Right ventricle myocardium superior (tissue), 1 donor: ENCODE results near the gene DPH7. TPM values are rescaled to one million over a fixed set of nuclear protein-coding genes. Genes with fewer than 3 reads are reported as not detected.
"Not testable (repeated sequence)": the region's sequence is repeated elsewhere in the genome, so short reads cannot be mapped to it uniquely, and the experiment has no call there.

Experiments used
- ATAC-seq: fragments of 200-7000 bp; cut with Tn5 transposase; one replicate; pipeline ENCODE4 v1.9.1; 2020; ENCODE audit warnings: mild to moderate bottlenecking; ENCODE audit not compliant: poor library complexity
- DNase-seq: peaks from one replicate; pipeline ENCODE4 v3.0.0-alpha.2; 2020
- intact Hi-C: fragments of 100-400 bp; cut with DNase I; formaldehyde crosslinking; loops from one replicate; pipeline ENCODE4 v1.11.2; 2022
- total RNA-seq: library from RNA; stranded (reverse); fragmentation: NEBNext Ultra II Directional; extraction: Animal tissue kit (Norgen Biotek cat#: 25700); gene quantifications from one replicate; pipeline ENCODE4 v1.2.1, GENCODE V29; 2021
- donor health status: DM: no; HTN: yes; CAD: no; lungs with severe emphysema.

Gene DPH7
- total RNA-seq, 1 donor from 2014 or later: 18.6 TPM

DNA sequence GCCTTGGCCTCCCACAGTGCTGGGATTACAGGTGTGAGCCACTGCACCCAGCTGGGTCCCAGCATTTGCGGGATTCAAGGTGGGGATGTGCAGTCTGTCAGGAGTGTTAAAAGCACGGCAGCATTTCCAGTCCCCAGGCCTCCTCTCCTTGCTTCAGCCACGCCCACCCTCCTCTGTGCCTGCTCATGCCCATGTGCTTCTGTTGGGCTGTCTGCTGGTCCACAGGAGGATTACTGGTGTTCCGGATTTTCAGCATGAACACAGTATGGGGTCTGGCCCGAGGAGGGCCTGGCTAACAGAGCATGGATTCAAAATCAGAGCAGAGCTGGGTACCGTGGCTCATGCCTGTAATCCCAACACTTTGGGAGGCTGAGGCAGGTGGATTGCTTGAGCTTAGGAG is 32.2 kb upstream of the DPH7 start:
- no peak for DNase-seq
- intact Hi-C loops: no loop called here
- ATAC-seq: no peak

DNA sequence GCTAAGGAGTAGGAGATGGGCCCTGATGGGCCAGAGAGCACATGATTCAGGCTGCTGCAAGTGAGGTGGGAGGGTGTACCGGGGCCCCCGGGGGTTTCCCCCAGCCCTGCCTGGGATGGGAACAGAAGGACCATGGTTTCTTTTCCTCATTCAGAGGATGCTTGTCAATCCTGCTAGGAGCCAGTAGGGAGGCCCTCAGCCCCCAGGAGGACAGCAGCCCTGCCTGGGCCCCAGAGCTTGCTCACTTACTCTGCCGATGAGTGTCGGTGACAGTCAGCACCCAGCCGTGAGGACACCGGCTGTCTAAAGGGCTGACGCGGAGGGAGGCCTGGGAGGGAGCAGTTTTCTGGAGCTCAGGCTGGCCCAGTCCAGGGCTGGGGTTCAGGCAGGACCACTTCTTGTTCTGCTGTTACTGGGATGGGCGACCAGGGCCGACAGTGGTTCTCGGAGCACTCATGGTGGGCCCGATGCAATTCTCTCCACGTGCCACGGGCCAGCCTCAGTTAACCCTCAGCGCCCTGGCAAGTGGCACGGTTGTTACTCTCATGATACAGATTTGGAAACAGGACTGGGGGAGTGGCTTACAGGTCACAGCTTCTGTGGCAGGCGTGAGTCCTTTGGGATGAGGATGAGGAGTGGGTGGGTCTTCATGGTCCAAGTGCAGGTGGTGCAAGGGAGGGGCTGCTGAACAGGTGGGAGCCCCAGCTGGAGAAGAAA is 28.6 kb upstream of the DPH7 start:
- DNase-seq (peak; percentile 56), ATAC-seq (no peak)
- intact Hi-C loops: no loop called here

GRCh38 chr9:137606734-137607138 is 28.0 kb upstream of the DPH7 start:
- no peak for ATAC-seq
- intact Hi-C loops: no loop called here
- no peak for DNase-seq

GRCh38 chr9:137606005-137606621 is 27.4 kb upstream of the DPH7 start:
- intact Hi-C loops: no loop called here
- peak; percentile 4 for ATAC-seq
- DNase-seq: peak; percentile 53

GRCh38 chr9:137605121-137606004 is 26.6 kb upstream of the DPH7 start, which contains the start of gene ARRDC1:
Gene ARRDC1 (plus strand): TSS chr9:137605686. CDS start chr9:137605718, 32 bp downstream.
- ATAC-seq (peak; percentile 85), DNase-seq (peak; percentile 95)
- intact Hi-C loops: no loop called here

DNA sequence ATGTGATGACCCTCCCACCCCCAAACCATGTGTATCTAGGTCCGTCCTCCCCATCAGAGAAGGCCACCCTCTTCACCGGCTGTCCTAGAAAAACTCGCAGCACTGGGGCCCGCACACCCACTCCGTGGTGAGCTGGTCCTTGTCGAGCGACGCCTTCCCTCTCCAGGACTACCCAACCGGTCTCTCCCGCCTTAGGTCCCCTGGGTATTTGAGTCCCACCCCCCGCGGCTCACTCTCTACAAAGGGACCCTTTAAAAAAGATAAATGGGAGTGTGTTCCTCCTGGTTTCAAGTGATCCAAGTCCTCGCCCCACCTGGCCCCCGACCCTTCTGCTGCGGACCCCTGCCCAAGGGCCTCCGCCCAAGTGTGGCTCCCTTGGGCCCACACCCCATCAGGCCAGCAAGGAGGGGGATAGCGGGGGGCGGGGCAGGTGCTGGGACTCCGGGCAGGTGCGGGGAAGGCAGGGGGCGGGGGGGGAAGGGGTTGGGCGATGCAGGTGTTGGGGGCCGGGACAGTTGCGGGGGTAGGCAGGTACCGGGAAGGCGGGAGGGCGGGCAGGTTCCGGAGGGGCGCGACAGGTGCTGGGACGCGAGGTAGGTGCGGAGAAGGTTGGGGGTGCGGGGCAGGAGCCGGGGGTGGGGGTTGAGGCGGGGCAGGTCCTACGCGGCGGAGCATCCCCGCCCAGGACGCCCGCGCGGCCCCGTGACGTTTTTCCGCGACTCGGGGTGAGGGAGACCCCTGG is 25.8 kb upstream of the DPH7 start:
- intact Hi-C loops: no loop called here
- no peak for DNase-seq
- no peak for ATAC-seq

DNA sequence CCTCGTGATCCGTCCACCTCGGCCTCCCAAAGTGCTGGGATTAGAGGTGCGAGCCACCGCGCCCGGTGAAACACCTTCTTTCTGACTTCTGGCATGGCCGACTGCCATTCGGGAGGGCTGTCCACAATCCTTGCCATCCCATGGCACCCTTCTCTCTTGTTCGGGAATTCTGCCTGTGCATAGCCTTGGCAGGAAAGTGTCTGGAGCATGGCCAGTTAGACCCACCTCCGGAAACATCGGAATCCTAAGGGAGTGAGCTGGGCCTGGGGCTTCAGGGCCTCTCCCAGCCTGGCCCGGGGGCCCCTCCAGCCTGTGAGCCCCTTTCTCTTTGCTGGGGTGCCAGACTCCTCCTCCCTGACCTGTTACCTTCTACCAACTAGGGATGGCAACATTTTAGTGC is 25.2 kb upstream of the DPH7 start:
- intact Hi-C loops: no loop called here
- DNase-seq (no peak), ATAC-seq (no peak)

GRCh38 chr9:137602661-137603060 is 23.9 kb upstream of the DPH7 start:
- intact Hi-C loops: no loop called here
- ATAC-seq (no peak), DNase-seq (no peak)

GRCh38 chr9:137598943-137599342 is 20.2 kb upstream of the DPH7 start:
- DNase-seq (no peak), ATAC-seq (no peak)

GRCh38 chr9:137596577-137596976 is 17.9 kb upstream of the DPH7 start:
- ATAC-seq, DNase-seq, intact Hi-C loops: not testable (repeated sequence)

More at GRCh38 chr9:137598943-137599342, 20.2 kb upstream of the DPH7 start:
- intact Hi-C loops: no loop called here

DNA sequence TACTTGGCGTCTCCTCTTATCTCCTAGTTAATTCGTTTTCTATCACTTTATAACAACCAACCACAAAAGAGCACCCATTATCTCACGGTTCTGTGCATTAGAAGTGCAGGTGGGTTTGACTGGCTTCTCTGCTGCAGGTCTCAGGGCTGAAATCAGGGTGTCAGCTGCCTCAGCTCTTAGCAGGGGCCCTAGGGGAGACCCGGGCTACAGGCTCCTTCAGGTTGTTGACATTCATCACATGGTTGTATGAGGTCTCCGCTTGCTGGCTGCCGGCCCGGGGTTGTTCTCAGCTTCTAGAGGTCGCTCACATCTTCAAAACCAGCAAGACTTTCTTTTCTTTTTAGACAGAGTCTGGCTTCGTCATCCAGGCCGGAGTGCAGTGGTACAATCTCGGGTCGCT is 14.5 kb upstream of the DPH7 start:
- ATAC-seq (no peak), DNase-seq (peak; percentile 34)
- intact Hi-C loops: no loop called here

DNA sequence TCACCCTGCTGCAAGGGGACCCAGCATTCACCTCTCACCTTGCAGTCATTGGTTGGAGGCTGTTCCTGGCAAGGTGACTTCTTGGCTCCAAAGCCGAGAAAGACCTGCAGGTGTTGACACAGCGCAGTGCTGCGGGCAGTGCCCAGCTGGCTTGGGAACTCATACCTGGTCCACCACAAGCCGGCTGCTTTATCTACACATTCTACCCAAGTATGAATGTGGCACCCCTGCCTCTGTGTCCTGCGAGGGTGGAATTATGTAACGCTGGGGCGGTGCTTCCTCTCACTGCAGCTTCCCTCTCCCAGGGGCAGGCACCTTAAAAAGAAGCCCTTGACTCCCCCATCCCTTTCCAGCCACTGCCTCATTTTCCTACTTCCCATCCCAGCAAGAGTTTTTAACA is 14.0 kb upstream of the DPH7 start:
- DNase-seq: peak; percentile 31
- no peak for ATAC-seq
- intact Hi-C loops: no loop called here

DNA sequence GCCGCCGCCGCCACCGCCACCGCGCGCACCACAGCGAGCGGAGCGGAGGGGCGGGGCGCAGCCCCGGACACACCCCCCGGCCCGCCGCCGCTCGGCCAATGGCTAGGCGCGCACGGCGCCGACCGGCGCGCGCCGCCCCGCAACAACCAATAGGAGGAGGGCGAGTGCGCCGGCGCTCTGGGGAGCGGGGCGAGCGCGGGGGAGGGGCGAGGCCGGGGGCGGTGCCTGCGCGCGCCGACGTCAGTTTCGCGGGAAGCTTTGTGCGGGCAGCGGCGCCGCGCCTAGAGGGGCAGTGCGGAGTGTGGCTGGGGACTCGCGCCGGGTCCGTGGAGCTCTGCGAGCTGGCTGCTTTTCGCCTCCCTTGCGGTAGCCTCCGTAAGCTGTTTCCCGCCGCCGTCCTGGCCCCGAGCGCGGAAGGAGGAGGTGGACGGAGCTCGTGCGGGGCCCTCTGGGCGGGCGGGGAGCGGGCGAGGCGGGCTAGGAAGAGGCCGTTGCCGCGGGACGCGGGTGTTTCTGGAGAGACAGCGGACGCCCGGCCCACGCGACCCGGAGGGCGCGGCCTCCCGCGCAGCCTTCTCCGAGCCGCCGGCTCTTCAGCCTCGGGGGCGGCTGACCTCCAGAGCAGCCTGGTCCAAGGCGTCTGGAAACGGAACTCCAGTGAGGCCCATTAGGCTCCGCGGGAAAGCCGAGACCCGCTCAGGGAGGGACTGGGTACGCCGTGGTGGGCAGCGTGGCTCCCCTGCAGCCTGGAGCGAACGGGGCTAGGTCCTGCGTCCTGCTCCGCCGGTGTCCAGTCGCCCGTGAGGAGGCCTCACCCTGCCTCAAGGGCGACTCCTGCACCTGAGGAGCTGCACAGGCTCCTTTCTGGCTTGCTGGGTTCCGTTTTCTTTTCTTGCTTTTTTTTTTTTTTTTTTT is 12.0 kb upstream of the DPH7 start, which contains the start of gene ZMYND19:
Gene ZMYND19 (minus strand): TSS at position 44 of the 915 bp plus-strand sequence. CDS start 249 bp downstream, outside the sequence.
- intact Hi-C loops: no loop called here
- peak; percentile 94 for DNase-seq
- ATAC-seq: peak; percentile 100

DNA sequence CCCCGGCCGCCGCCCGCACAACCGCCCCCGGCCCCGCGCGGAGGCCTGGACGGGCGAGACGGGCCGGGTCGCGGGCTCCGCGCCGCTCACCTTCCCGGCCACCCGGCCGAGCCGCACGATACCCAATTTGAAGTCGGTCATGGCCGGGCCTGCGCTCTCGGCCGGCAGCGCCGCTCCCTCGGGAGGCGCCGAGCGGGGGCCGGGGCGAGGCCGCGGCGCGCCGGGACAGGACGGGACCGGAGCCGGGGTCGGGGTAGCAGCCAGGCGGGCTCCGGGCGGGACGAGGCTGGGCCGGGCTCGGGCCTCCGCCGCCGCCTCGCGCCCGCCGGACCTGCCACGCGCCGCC is 11.4 kb upstream of the DPH7 start:
- DNase-seq: no peak
- ATAC-seq: no peak
- intact Hi-C loops: no loop called here

- intact Hi-C loops: no loop called here
- peak; percentile 53 for DNase-seq
- ATAC-seq: no peak
These were observed 10.9 kb upstream of the DPH7 start for GRCh38 chr9:137589441-137590122.

- no peak for ATAC-seq
- no peak for DNase-seq
These were observed 10.2 kb upstream of the DPH7 start for GRCh38 chr9:137588891-137589290.

GRCh38 chr9:137588311-137588710 is 9.6 kb upstream of the DPH7 start:
- no peak for ATAC-seq

More at GRCh38 chr9:137588891-137589290, 10.2 kb upstream of the DPH7 start:
- intact Hi-C loops: no loop called here

More at GRCh38 chr9:137588311-137588710, 9.6 kb upstream of the DPH7 start:
- no peak for DNase-seq
- intact Hi-C loops: no loop called here
